ENCODE measurements around the gene PPIE.
A peak's percentile ranks its signal among the peaks of the same experiment; 100 is the strongest.

The PPIE gene

GRCh38 chr1:39738622-39739366 lies at the start of gene PPIE:
Gene PPIE, plus strand, starts transcription at chr1:39738882. Its CDS starts 19 bp downstream, at chr1:39738901.
- Mint-ChIP-seq H3K27me3 (peaks cover 6% of the 10 kb centered on the region), H3K9me3 (no peaks in the 10 kb centered on the region), H3K36me3 (peaks cover 2% of the 10 kb centered on the region), H3K27ac (peak within 1 kb of the TSS; percentile 97), H3K4me1 (peaks cover 46% of the 10 kb centered on the region), H3K4me3 (peak within 1 kb of the TSS; percentile 98)

DNA sequence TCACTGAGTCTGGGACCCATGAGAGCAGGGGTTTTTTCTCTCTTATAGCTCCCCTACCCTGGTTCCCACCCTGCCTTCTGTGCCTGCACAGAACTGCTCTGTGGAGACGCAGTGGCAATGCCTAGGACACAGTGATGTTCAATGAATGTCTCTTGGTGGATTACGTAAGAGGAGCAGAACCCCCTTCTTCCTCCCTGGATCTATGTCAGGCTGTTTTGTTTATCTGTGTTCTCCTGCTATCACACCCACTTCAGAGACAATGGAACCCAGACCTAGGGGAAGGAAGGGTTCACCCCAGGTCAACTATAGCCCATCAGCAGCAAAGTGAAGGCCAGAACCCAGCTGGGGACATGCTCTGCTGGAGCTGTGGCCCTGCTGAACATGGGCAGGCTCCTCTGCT lies 49.5 kb upstream of the PPIE start:
- H3K4me1 Mint-ChIP-seq: peaks cover 50% of the 10 kb centered on the region
- H3K36me3 Mint-ChIP-seq: no peaks in the 10 kb centered on the region
- H3K27ac Mint-ChIP-seq: no peak overlapping the region
- H3K9me3 Mint-ChIP-seq: no peaks in the 10 kb centered on the region
- peak overlapping the region; percentile 86 for H3K4me3 Mint-ChIP-seq
- H3K27me3 Mint-ChIP-seq: peaks cover 2% of the 10 kb centered on the region

DNA sequence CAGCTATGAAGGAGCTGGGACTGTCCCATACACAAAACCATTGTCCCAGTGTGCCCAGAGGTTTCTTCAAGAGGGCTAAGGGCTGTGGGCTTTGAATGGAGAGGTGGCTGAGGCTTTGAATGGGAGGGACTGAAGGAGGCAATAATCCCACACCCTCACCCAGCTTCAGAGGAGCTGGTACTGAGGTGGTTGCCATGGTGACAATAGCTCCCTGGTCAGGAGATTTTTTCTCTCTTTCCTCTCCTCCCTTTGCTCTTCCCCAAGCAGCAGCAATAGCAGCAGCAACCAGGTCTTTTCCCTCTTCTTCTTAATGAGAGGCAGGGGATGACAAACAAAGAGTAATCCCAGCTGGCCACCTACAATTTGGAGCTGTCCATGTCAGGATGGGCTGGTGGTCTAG lies 49.0 kb upstream of the PPIE start:
- Mint-ChIP-seq H3K4me3 (peak overlapping the region; percentile 86), H3K4me1 (peaks cover 49% of the 10 kb centered on the region), H3K27me3 (peaks cover 2% of the 10 kb centered on the region), H3K9me3 (no peaks in the 10 kb centered on the region), H3K36me3 (no peaks in the 10 kb centered on the region), H3K27ac (peak overlapping the region; percentile 87)

DNA sequence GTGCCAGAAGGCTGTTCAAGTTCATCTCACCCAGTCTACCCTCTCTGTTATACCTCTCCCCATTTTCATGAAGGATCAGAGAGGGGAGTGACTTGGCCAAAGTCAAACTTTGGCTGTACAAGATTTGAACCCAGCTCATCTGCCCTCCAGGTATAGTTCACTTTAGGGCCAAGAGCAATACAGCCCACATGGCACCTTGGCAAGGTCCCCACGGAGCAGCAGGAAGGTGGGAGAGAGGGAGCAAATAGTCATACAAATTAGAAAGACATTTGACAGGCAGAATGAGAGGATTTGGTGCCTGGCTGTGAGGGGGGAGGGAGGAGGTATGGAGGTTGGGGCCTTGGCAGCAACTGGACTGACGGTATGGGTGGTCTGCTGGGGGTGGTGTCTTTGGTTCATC lies 48.5 kb upstream of the PPIE start:
- peaks cover 1% of the 10 kb centered on the region for H3K27me3 Mint-ChIP-seq
- H3K27ac Mint-ChIP-seq: peak overlapping the region; percentile 87
- peak overlapping the region; percentile 86 for H3K4me3 Mint-ChIP-seq
- no peaks in the 10 kb centered on the region for H3K36me3 Mint-ChIP-seq
- peaks cover 49% of the 10 kb centered on the region for H3K4me1 Mint-ChIP-seq
- H3K9me3 Mint-ChIP-seq: no peaks in the 10 kb centered on the region

DNA sequence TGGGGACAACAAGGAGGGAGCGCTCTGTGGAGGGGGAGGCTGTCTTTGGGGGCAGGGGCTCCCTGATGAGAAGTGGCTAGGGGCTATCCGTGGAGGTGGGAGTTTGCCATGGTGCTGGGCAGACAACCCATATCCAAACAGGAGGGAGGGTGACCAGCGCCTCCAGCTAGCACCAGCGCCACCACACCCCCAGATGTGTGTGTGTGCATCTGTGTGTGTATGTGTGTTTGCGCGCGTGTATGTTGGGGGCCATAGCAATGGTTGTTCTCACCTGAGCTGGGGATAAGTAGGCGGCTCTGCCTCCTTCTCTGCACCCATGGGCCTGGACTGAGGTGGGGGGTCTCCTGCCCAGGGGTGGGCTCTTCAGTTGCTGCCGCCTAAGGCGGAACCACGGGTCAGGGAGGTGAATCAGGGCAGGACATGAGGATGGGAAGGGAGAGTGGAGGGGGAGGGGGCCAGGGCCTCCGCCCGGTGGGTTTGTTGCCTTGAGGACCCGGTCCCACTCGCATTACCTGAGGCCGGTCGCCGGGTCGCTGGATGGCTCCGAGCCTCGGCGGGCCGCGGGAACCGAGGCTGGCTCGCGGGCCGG lies 47.8 kb upstream of the PPIE start:
- H3K27ac Mint-ChIP-seq: no peak overlapping the region
- no peaks in the 10 kb centered on the region for H3K9me3 Mint-ChIP-seq
- H3K4me1 Mint-ChIP-seq: peaks cover 51% of the 10 kb centered on the region
- H3K36me3 Mint-ChIP-seq: no peaks in the 10 kb centered on the region
- peaks cover 2% of the 10 kb centered on the region for H3K27me3 Mint-ChIP-seq
- peak overlapping the region; percentile 86 for H3K4me3 Mint-ChIP-seq

DNA sequence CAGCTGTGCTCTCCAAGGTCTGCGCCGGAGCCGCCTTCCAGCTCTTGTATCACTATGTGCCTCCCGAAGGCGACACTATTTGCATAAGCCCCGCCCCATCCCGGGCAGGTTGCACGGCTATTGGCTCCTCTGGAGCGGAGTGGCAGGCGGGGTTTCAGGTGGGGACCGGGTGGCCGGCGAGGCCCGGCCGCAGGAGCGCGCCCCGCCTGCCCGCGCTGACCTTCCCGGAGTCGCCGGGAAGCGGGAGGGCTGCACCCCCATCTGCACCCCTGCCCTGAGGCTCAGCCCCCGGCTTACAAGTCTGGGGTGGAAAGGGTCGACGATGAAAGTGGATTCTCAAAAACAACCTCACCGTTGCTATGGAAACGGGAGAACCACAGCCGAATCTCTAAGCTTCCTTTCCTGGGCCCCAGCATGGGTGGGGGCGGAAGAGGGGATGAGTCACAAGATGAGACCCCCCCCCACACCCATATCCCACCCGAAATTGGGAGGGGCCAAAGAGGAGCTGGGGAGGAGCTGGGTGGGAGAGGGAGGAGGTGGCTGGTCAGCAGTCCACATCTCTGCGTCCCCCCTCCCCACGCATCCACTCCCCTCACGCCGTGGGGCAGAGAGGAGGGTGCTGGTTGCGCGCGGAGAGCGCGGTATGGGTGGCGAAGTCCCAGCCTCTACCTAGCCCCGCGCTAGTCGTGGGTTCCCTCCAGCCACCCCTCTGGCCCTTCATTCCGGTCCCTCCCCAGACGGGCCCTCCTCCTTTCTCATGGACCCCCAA lies 47.1 kb upstream of the PPIE start, which contains the start of gene HPCAL4:
Gene HPCAL4, minus strand, starts transcription at position 51 of the 769 bp plus-strand sequence. CDS start 6,830 bp downstream, outside the sequence.
- H3K27me3 Mint-ChIP-seq: peaks cover 2% of the 10 kb centered on the region
- peak within 1 kb of the TSS; percentile 86 for H3K4me3 Mint-ChIP-seq
- H3K36me3 Mint-ChIP-seq: no peaks in the 10 kb centered on the region
- peak within 1 kb of the TSS; percentile 55 for H3K27ac Mint-ChIP-seq
- H3K4me1 Mint-ChIP-seq: peaks cover 51% of the 10 kb centered on the region
- H3K9me3 Mint-ChIP-seq: no peaks in the 10 kb centered on the region

- peaks cover 50% of the 10 kb centered on the region for H3K4me1 Mint-ChIP-seq
- H3K36me3 Mint-ChIP-seq: no peaks in the 10 kb centered on the region
- H3K27ac Mint-ChIP-seq: no peak overlapping the region
- peaks cover 2% of the 10 kb centered on the region for H3K27me3 Mint-ChIP-seq
- H3K9me3 Mint-ChIP-seq: no peaks in the 10 kb centered on the region
- peak overlapping the region; percentile 86 for H3K4me3 Mint-ChIP-seq
These were observed 46.3 kb upstream of the PPIE start for GRCh38 chr1:39692152-39693074.

DNA sequence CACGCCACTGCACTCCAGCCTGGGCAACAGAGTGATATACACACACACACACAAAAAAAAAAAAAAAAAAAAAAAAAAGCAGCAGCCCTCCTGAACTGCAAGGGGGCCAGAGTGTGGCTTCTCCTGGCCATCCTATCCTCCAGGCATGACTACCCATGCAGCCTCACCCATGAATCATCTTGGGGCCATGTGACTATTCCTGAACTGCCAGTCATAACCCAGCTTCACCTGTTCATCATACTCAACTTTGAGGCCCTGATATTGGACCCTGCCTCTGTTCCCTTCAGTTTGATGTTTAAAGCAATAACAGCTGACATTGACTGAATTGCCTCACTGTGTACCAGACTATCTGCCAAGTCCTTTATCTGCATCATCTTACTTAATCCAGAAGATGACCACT lies 44.7 kb upstream of the PPIE start:
- H3K36me3 Mint-ChIP-seq: no peaks in the 10 kb centered on the region
- H3K4me1 Mint-ChIP-seq: peaks cover 43% of the 10 kb centered on the region
- peaks cover 2% of the 10 kb centered on the region for H3K27me3 Mint-ChIP-seq
- no peak overlapping the region for H3K27ac Mint-ChIP-seq
- H3K4me3 Mint-ChIP-seq: no peak overlapping the region
- no peaks in the 10 kb centered on the region for H3K9me3 Mint-ChIP-seq

DNA sequence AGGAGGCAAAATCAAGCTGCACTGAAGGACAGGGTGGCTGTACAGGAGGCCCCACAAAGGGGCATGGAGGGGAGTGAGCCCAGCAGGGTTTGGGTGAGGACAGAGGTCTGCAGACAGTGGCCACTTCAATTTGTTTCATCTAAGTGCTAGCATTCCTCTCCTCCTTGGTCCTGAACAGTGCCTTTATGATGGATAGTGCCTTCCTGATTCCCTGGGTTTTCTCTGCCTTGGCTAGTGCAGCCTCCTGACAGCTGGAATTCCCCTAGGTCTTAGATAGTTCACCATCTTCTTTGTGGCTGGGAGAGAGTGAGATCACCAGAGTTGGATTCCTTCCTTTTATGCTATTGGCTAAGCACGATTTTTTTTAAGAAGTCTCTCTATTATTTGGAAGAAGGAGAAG lies 43.7 kb upstream of the PPIE start:
- Mint-ChIP-seq H3K4me1 (peaks cover 33% of the 10 kb centered on the region), H3K27me3 (peaks cover 2% of the 10 kb centered on the region), H3K4me3 (no peak overlapping the region), H3K27ac (peak overlapping the region; percentile 86), H3K9me3 (no peaks in the 10 kb centered on the region), H3K36me3 (no peaks in the 10 kb centered on the region)

- no peak overlapping the region for H3K4me3 Mint-ChIP-seq
- H3K36me3 Mint-ChIP-seq: no peaks in the 10 kb centered on the region
- H3K27me3 Mint-ChIP-seq: peaks cover 2% of the 10 kb centered on the region
- peak overlapping the region; percentile 27 for H3K27ac Mint-ChIP-seq
- no peaks in the 10 kb centered on the region for H3K9me3 Mint-ChIP-seq
- peaks cover 23% of the 10 kb centered on the region for H3K4me1 Mint-ChIP-seq
These were observed 42.2 kb upstream of the PPIE start for GRCh38 chr1:39696448-39696847.

DNA sequence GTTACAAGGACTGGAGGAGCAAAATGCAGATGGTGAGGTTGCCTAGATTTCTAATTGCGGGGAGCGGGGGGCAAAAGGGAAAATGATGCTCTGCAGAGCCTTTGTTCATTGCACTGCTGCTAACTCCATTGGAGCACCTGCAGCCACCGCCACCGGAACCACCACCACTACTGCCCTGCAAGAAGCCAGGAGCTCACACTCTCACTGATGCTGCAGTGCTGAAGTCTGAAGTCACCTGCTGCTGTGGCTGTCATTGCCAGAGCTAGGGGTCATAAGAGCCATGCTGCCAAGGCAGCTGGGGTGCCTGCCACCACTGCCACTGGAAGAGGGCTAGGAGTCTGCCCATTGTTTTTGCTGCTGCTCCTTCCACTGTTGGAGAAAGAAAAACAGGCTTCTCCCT lies 40.1 kb upstream of the PPIE start:
- peaks cover 13% of the 10 kb centered on the region for H3K4me1 Mint-ChIP-seq
- H3K4me3 Mint-ChIP-seq: no peak overlapping the region
- no peaks in the 10 kb centered on the region for H3K9me3 Mint-ChIP-seq
- peaks cover 2% of the 10 kb centered on the region for H3K27me3 Mint-ChIP-seq
- no peak overlapping the region for H3K27ac Mint-ChIP-seq
- no peaks in the 10 kb centered on the region for H3K36me3 Mint-ChIP-seq

GRCh38 chr1:39699419-39699818 lies 39.3 kb upstream of the PPIE start:
- Mint-ChIP-seq H3K9me3 (no peaks in the 10 kb centered on the region), H3K27me3 (peaks cover 2% of the 10 kb centered on the region), H3K4me1 (peaks cover 8% of the 10 kb centered on the region)

DNA sequence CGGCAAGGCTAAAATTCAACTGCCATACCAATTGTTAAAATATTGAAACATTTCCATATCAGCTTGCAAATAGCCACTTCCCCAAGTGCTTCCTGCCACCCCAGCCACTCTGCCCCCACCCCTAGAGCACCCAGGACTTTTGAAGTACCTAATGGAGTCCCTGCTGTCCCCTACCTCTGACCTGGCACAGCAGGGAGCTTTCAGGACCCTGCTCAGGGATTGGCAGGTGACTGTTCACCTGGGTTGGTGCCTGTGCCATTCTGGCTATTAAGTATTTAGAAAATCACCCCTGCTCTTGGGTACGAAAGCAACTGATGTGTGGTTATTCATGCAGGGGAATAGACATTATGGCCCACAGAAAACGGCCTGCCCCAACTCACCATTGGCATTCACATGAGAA lies 38.3 kb upstream of the PPIE start:
- H3K4me1 Mint-ChIP-seq: peaks cover under 1% of the 10 kb centered on the region
- no peaks in the 10 kb centered on the region for H3K36me3 Mint-ChIP-seq
- H3K27me3 Mint-ChIP-seq: no peaks in the 10 kb centered on the region
- H3K4me3 Mint-ChIP-seq: no peak overlapping the region
- no peak overlapping the region for H3K27ac Mint-ChIP-seq
- no peaks in the 10 kb centered on the region for H3K9me3 Mint-ChIP-seq

More at GRCh38 chr1:39699419-39699818, 39.3 kb upstream of the PPIE start:
- Mint-ChIP-seq H3K27ac (peak overlapping the region; percentile 11), H3K36me3 (no peaks in the 10 kb centered on the region), H3K4me3 (no peak overlapping the region)

DNA sequence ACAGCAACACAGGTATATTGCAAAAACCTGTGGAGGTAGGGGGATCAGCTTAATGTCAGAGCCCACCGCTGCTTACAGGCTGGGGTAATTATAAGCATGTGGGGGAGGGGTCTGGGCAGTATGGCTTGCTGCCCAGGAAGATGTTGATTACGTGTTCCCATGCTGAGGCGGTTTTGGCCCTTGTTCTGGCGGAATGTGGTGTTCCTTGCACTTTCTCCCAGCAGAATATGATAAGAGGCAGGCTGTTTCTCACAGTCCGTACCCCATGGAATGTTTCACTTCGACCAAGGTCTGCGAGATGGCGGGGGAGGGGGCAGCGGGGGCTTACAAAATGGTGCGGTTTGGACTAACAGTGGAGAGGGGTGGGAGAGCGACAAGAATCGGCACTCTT lies 37.6 kb upstream of the PPIE start:
- H3K4me3 Mint-ChIP-seq: no peak overlapping the region
- H3K9me3 Mint-ChIP-seq: no peaks in the 10 kb centered on the region
- no peaks in the 10 kb centered on the region for H3K4me1 Mint-ChIP-seq
- H3K27ac Mint-ChIP-seq: no peak overlapping the region
- H3K36me3 Mint-ChIP-seq: no peaks in the 10 kb centered on the region
- no peaks in the 10 kb centered on the region for H3K27me3 Mint-ChIP-seq

- H3K27me3 Mint-ChIP-seq: no peaks in the 10 kb centered on the region
- no peaks in the 10 kb centered on the region for H3K4me1 Mint-ChIP-seq
- H3K4me3 Mint-ChIP-seq: no peak overlapping the region
- H3K36me3 Mint-ChIP-seq: no peaks in the 10 kb centered on the region
- no peak overlapping the region for H3K27ac Mint-ChIP-seq
- H3K9me3 Mint-ChIP-seq: no peaks in the 10 kb centered on the region
These were observed 33.9 kb upstream of the PPIE start for GRCh38 chr1:39704757-39705156.

Data from activated naive CD4-positive, alpha-beta T cell treated with anti-CD3 and anti-CD28 coated beads, Interleukin-2, amount 50 U/mL, for 24 hours (primary cell).